Measurements from ENCODE around the gene KCNK4. TPM values are rescaled to one million over a fixed set of nuclear protein-coding genes. Genes with fewer than 3 reads are reported as not detected.

The KCNK4 gene
- total and polyA plus RNA-seq, 2 donors from 2014 or later: not detected

GRCh38 chr11:64324692-64325469, 33.8 kb downstream of the KCNK4 start:
- no peak for FAIRE-seq
- Histone ChIP-seq H3K9me3 (ENCODE audit: control insufficient read depth in 2 of 3, insufficient read depth in 1 of 3, low read length in 3 of 3) (no peaks in the 10 kb centered on the region), H3K27me3 (ENCODE audit: control insufficient read depth, insufficient read depth, low read length) (no peaks in the 10 kb centered on the region), H3K27ac (ENCODE audit: low read depth in 2 of 2, low read length in 2 of 2) (no peak overlapping the region), H3K4me1 (ENCODE audit: control insufficient read depth in 2 of 3, insufficient read depth in 2 of 3, low read depth in 1 of 3, low read length in 3 of 3) (peaks cover 0 to 4% (median 0%) of the 10 kb centered on the region in 3 donors), H3K36me3 (ENCODE audit: control insufficient read depth in 2 of 3, insufficient read depth in 3 of 3, low read length in 3 of 3) (peaks cover 0 to 2% (median 0%) of the 10 kb centered on the region in 3 donors), H3K9ac (ENCODE audit: low read length in 3 of 3) (no peak overlapping the region), H3K4me3 (ENCODE audit: low read length in 3 of 3) (no peak overlapping the region)
- intact Hi-C loops (cut with DNase I): no loop called here
- DNase-seq: no peak
- TF ChIP-seq, protein P1, sequence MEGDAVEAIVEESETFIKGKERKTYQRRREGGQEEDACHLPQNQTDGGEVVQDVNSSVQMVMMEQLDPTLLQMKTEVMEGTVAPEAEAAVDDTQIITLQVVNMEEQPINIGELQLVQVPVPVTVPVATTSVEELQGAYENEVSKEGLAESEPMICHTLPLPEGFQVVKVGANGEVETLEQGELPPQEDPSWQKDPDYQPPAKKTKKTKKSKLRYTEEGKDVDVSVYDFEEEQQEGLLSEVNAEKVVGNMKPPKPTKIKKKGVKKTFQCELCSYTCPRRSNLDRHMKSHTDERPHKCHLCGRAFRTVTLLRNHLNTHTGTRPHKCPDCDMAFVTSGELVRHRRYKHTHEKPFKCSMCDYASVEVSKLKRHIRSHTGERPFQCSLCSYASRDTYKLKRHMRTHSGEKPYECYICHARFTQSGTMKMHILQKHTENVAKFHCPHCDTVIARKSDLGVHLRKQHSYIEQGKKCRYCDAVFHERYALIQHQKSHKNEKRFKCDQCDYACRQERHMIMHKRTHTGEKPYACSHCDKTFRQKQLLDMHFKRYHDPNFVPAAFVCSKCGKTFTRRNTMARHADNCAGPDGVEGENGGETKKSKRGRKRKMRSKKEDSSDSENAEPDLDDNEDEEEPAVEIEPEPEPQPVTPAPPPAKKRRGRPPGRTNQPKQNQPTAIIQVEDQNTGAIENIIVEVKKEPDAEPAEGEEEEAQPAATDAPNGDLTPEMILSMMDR (IDR thresholded peaks at IDR 0.05; ENCODE audit: borderline replicate concordance, extremely low read depth, insufficient read depth): no peak

DNA sequence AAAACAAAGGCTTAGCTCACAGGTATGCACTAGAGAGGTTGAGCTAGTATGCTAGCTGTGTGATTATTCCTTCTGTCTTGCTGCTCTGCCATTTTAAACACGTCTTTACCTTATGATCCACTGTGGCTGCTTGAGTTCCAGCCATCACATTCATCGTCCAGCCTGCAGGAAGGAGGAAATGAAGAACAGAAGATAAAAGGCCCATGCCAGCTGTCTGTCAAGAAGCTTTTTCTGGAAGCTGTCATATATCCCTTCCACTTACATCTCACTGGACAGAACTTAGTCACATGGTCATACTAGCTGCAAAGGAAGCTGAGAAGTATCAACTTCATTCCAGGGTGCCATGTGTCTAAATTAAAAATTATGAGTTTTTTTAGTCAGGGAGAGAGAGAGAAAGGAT, 36.3 kb downstream of the KCNK4 start:
- Histone ChIP-seq H3K4me3 (ENCODE audit: low read length in 3 of 3) (no peak overlapping the region), H3K9ac (ENCODE audit: low read length in 3 of 3) (no peak overlapping the region), H3K4me1 (ENCODE audit: control insufficient read depth in 2 of 3, insufficient read depth in 2 of 3, low read depth in 1 of 3, low read length in 3 of 3) (peaks cover 0 to 10% (median 0%) of the 10 kb centered on the region in 3 donors), H3K27ac (ENCODE audit: low read depth in 2 of 2, low read length in 2 of 2) (no peak overlapping the region), H3K9me3 (ENCODE audit: control insufficient read depth in 2 of 3, insufficient read depth in 1 of 3, low read length in 3 of 3) (no peaks in the 10 kb centered on the region), H3K36me3 (ENCODE audit: control insufficient read depth in 2 of 3, insufficient read depth in 3 of 3, low read length in 3 of 3) (no peaks in the 10 kb centered on the region), H3K27me3 (ENCODE audit: control insufficient read depth, insufficient read depth, low read length) (no peaks in the 10 kb centered on the region)
- intact Hi-C loops (cut with DNase I): no loop called here
- no peak for DNase-seq
- TF ChIP-seq, protein P1 (IDR thresholded peaks at IDR 0.05; ENCODE audit: borderline replicate concordance, extremely low read depth, insufficient read depth): no peak
- no peak for FAIRE-seq

GRCh38 chr11:64327993-64328392, 36.9 kb downstream of the KCNK4 start:
- intact Hi-C loops (cut with DNase I): no loop called here

More at GRCh38 chr11:64327993-64328392, 36.9 kb downstream of the KCNK4 start:
- no peaks in the 10 kb centered on the region for H3K9me3 ChIP-seq (ENCODE audit: control insufficient read depth in 2 of 3, insufficient read depth in 1 of 3, low read length in 3 of 3)
- DNase-seq (no peak), FAIRE-seq (no peak)
- H3K27me3 ChIP-seq (ENCODE audit: control insufficient read depth, insufficient read depth, low read length): no peaks in the 10 kb centered on the region
- no peak overlapping the region for H3K4me3 ChIP-seq (ENCODE audit: low read length in 3 of 3)
- H3K4me1 ChIP-seq (ENCODE audit: control insufficient read depth in 2 of 3, insufficient read depth in 2 of 3, low read depth in 1 of 3, low read length in 3 of 3): peaks cover 0 to 10% (median 0%) of the 10 kb centered on the region in 3 donors
- H3K9ac ChIP-seq (ENCODE audit: low read length in 3 of 3): no peak overlapping the region
- TF ChIP-seq, protein P1 (IDR thresholded peaks at IDR 0.05; ENCODE audit: borderline replicate concordance, extremely low read depth, insufficient read depth): no peak
- no peak overlapping the region for H3K27ac ChIP-seq (ENCODE audit: low read depth in 2 of 2, low read length in 2 of 2)
- H3K36me3 ChIP-seq (ENCODE audit: control insufficient read depth in 2 of 3, insufficient read depth in 3 of 3, low read length in 3 of 3): no peaks in the 10 kb centered on the region

Measured in kidney (tissue), 14 donors.